BLaER1 (cell line): Measurements from ENCODE around the gene NMNAT3.

Source experiments
- H3K27ac ChIP-seq: shearing (Covaris generic); formaldehyde crosslinking; 2 replicates; pipeline ENCODE4 v1.8.1; 2022
- H3K27me3 ChIP-seq: shearing (Covaris generic); formaldehyde crosslinking; 2 replicates; pipeline ENCODE4 v1.8.1; 2022
- H3K36me3 ChIP-seq: shearing (Covaris generic); formaldehyde crosslinking; 2 replicates; pipeline ENCODE4 v1.8.1; 2022
- H3K4me1 ChIP-seq: shearing (Covaris generic); formaldehyde crosslinking; 2 replicates; pipeline ENCODE4 v1.8.1; 2022
- H3K4me2 ChIP-seq: shearing (Covaris generic); formaldehyde crosslinking; 2 replicates; pipeline ENCODE4 v1.8.1; 2022
- H3K4me3 ChIP-seq: shearing (Covaris generic); formaldehyde crosslinking; 2 replicates; pipeline ENCODE4 v1.8.1; 2022
- H3K9ac ChIP-seq: shearing (Covaris generic); formaldehyde crosslinking; 2 replicates; pipeline ENCODE4 v1.8.1; 2022
- H3K9me3 ChIP-seq: shearing (Covaris generic); formaldehyde crosslinking; 2 replicates; pipeline ENCODE4 v1.8.1; 2022
- H4K20me1 ChIP-seq: shearing (Covaris generic); formaldehyde crosslinking; 2 replicates; pipeline ENCODE4 v1.8.1; 2022
- Cebpa-rat ChIP-seq: shearing (Covaris generic); IDR thresholded peaks from 2 replicates; pipeline ENCODE4 v1.8.1; 2022

NMNAT3 gene

DNA sequence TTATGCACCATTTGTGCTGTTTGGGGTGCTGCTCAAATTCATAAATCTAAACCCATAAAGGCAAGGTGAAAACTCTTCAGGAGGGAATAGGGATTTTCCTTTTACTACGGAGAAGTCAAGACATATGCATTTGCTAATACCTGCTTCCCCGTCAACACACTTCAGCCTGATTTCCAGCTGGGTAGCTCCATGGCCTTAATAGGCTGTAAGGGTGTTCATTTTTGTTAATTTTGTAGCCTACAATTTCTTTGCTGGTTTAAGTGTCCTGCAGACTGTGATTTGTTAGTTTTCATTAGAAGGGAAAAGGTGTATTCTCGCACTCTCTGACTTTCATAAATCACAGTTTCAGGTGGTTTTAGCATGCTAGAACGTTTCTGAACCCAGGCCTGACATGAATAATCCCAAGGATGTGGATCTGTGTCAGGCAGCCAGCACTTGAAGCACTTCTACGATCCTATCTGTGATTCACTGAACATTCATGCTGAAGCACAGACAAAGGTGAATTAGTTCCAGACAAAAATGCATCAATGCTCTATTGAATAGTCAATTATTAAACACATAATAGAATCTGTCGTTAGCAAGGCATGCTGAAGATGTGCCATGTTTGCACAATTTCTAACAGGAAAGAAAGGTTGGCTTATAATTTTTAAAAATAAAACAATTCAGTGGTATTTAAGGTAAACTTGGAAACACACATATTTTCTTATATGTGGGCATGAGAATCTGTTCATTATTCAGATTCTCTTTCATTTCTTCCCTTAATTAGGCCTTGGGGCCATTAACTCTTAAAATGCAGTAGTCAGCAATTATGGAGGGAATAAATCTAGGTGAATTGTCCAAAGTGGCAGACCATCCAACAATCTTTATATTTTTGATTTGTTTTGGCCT, 17.9 kb upstream of the NMNAT3 start:
- Histone ChIP-seq H4K20me1 (no peaks in the 10 kb centered on the region), H3K4me1 (no peaks in the 10 kb centered on the region), H3K36me3 (no peaks in the 10 kb centered on the region), H3K9me3 (no peaks in the 10 kb centered on the region), H3K9ac (no peak overlapping the region), H3K4me2 (no peak overlapping the region), H3K4me3 (no peak overlapping the region), H3K27me3 (no peaks in the 10 kb centered on the region), H3K27ac (no peak overlapping the region)
- no peak for TF ChIP-seq Cebpa-rat

DNA sequence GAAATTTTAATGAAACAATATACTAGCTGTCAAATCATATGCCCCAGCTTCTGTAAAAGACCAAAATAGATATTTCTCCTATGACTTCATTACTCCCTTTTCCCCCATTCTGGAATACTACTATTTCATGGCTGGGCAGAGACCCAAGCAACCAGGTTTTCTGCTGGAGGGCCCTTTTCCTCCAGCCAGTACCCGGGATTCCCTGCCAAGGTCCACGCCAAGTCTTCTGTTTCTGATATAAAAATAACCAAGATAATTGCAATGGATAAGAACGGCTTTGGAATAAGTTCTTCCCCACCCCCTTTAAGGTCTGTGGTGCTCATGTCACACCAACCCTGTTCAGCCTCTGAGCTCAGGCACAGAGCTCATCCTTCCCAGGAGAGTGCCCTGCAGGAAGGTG, 17.2 kb upstream of the NMNAT3 start:
- H3K9me3 ChIP-seq: no peaks in the 10 kb centered on the region
- H3K4me3 ChIP-seq: no peak overlapping the region
- no peak overlapping the region for H3K4me2 ChIP-seq
- no peaks in the 10 kb centered on the region for H4K20me1 ChIP-seq
- no peaks in the 10 kb centered on the region for H3K27me3 ChIP-seq
- no peak overlapping the region for H3K9ac ChIP-seq
- TF ChIP-seq Cebpa-rat: no peak
- no peak overlapping the region for H3K27ac ChIP-seq
- H3K4me1 ChIP-seq: no peaks in the 10 kb centered on the region
- no peaks in the 10 kb centered on the region for H3K36me3 ChIP-seq

DNA sequence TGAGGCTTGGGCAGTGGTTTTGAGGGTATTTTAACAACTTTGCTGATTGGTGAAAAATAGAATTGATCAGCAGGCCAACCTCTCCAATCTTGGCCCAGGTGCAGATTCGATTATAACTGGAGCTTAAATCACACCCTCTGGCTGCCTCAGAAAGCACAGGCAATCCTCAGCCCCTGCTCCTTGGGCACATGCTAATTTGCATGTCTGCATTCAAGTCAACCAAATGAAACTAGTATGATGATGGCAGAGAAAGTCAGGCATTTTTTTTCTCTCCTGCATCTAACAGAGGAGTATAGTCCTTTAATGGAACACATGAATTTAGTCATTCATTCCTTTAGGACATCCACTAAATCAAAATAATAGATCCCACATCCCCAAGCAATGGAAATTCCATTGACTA, 16.8 kb upstream of the NMNAT3 start:
- no peaks in the 10 kb centered on the region for H3K9me3 ChIP-seq
- no peak overlapping the region for H3K27ac ChIP-seq
- TF ChIP-seq Cebpa-rat: no peak
- H3K4me3 ChIP-seq: no peak overlapping the region
- H4K20me1 ChIP-seq: no peaks in the 10 kb centered on the region
- no peaks in the 10 kb centered on the region for H3K4me1 ChIP-seq
- no peaks in the 10 kb centered on the region for H3K27me3 ChIP-seq
- no peaks in the 10 kb centered on the region for H3K36me3 ChIP-seq
- H3K4me2 ChIP-seq: no peak overlapping the region
- H3K9ac ChIP-seq: no peak overlapping the region

DNA sequence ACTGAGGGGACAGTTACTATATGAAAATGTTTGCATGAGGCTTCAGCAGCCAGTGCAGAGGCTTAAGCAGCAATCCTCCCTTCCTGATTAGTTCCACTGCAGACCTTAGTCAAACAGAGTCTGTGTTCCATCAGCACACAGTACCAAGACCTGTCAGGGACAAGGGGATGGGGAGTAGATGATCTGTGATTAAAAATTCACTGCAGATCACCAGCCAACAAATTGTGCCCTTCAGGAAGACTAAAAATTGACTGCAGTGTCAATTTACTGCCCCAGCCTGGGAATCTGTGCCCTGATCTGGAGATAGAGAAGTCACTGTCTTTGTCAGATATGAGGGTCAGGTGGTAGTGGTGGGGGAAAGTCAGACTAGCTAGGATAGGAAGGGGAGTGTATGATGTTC, 13.8 kb upstream of the NMNAT3 start:
- Histone ChIP-seq H3K4me1 (no peaks in the 10 kb centered on the region), H3K4me3 (no peak overlapping the region), H3K27me3 (no peaks in the 10 kb centered on the region), H3K9ac (no peak overlapping the region), H3K27ac (no peak overlapping the region), H3K9me3 (no peaks in the 10 kb centered on the region), H3K36me3 (no peaks in the 10 kb centered on the region), H3K4me2 (no peak overlapping the region), H4K20me1 (no peaks in the 10 kb centered on the region)
- TF ChIP-seq Cebpa-rat: no peak

DNA sequence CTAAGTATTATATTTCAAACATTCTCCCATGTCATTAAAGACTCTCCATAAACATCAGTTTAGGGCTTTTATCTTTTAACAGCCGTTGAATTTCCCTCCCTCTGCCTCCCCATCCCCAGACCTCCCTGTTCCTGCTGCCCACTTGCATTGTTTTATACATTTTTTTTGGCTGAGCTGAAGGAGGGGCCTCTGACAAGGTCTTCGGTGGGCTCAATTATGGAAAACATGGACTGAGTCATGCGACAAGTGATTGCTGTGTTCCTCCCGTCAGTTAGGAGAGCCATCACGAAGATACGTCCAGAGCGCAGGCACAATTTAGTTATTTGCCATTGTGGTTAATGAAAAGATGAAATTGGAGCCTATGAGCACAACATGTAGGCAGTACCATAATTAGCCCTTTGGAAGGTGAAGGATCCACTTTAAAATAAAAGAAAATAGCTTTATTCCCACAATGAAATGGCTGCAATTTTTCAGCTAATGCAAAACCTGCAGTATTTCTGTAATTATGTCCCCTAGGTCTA, 12.0 kb upstream of the NMNAT3 start:
- H3K9ac ChIP-seq: no peak overlapping the region
- no peak overlapping the region for H3K4me3 ChIP-seq
- no peak overlapping the region for H3K27ac ChIP-seq
- no peaks in the 10 kb centered on the region for H3K9me3 ChIP-seq
- no peak overlapping the region for H3K4me2 ChIP-seq
- H3K4me1 ChIP-seq: no peaks in the 10 kb centered on the region
- H3K27me3 ChIP-seq: no peaks in the 10 kb centered on the region
- no peaks in the 10 kb centered on the region for H4K20me1 ChIP-seq
- no peaks in the 10 kb centered on the region for H3K36me3 ChIP-seq
- TF ChIP-seq Cebpa-rat: no peak

DNA sequence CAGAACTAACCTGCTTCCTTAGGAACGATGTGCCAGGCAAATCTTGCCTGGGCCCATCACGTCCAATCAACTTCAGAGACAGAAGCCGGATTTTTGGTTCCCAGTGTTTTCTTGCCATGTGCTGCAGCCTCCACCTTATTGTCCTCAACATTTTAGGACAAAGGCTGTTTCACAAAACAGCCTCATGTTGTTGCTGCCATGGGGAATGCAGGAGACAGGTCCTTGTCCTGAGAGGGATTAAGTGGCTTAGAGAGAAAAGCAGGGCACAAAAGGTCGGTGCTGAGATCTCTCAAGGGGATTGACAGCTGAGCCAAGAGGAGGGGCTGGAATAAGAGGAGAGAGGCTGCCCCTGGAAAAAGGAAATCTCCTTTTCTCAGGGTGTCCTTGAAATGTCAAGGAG, 11.3 kb upstream of the NMNAT3 start:
- H3K36me3 ChIP-seq: no peaks in the 10 kb centered on the region
- no peaks in the 10 kb centered on the region for H4K20me1 ChIP-seq
- no peak for TF ChIP-seq Cebpa-rat
- H3K9me3 ChIP-seq: no peaks in the 10 kb centered on the region
- no peak overlapping the region for H3K4me2 ChIP-seq
- no peaks in the 10 kb centered on the region for H3K4me1 ChIP-seq
- no peak overlapping the region for H3K27ac ChIP-seq
- H3K27me3 ChIP-seq: no peaks in the 10 kb centered on the region
- H3K4me3 ChIP-seq: no peak overlapping the region
- no peak overlapping the region for H3K9ac ChIP-seq

DNA sequence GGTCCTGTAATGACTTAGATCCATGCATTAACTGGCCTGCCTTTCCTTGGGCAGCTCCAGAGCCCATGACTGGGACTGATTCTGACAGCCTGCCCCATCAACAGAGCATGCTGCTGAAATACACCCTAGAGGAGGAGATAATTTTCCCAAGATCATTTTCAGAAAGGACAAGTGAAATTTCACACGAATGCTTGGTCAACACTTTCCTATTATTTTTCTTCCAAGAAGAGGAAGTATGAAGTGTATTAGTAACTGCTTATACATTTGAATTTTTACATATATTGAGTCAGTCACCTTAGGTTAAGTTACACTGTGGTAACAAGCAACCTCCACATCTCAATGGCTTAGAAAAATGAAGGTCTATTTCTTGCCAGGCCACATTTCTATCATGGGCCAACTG, 9.7 kb upstream of the NMNAT3 start:
- Histone ChIP-seq H3K36me3 (no peaks in the 10 kb centered on the region), H3K9me3 (no peaks in the 10 kb centered on the region), H4K20me1 (no peaks in the 10 kb centered on the region), H3K4me2 (no peak overlapping the region), H3K4me3 (no peak overlapping the region), H3K4me1 (no peaks in the 10 kb centered on the region), H3K9ac (no peak overlapping the region), H3K27ac (no peak overlapping the region), H3K27me3 (no peaks in the 10 kb centered on the region)
- no peak for TF ChIP-seq Cebpa-rat

DNA sequence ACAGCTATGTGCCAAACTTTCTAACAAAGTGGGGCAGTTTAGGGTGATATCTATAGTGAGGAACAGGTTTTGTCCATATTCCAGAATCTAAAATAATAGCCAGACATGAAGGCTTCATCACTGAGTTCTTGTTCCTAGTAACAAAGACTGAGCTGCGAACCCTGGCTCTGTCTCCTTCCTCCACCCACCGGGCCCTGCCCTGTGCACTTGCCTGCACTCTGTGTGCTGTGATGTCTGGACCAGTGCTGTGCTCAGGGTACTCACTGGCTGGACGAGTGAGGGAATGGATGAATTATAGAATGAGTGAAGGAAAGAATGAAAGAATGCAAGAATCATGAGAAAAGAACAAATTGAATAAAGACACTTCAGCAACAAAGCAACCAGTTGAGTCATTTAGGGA, 8.9 kb upstream of the NMNAT3 start:
- H3K4me3 ChIP-seq: no peak overlapping the region
- no peaks in the 10 kb centered on the region for H3K27me3 ChIP-seq
- H4K20me1 ChIP-seq: no peaks in the 10 kb centered on the region
- H3K4me1 ChIP-seq: no peaks in the 10 kb centered on the region
- H3K4me2 ChIP-seq: no peak overlapping the region
- no peaks in the 10 kb centered on the region for H3K36me3 ChIP-seq
- no peaks in the 10 kb centered on the region for H3K9me3 ChIP-seq
- H3K9ac ChIP-seq: no peak overlapping the region
- TF ChIP-seq Cebpa-rat: no peak
- no peak overlapping the region for H3K27ac ChIP-seq

DNA sequence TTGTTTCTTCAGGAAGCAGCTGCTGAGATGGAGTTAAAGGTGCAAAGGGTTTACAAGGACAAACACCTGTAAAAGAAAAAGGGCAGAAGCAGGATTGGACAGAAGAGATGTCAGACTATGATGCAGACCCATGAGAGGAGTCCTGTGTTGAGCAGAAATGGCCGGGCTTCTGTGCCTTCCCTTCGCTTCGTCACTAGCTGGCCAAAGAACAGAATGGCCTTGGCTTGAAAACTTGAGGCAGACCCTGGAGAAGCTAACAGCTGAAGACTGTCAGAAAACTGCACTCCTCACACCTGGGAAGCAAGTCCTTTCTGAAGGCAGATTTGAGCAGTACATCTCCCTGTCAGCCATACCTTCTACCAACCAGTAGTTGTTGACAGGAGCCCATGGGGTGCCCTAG, 8.4 kb upstream of the NMNAT3 start:
- H3K4me1 ChIP-seq: no peaks in the 10 kb centered on the region

DNA sequence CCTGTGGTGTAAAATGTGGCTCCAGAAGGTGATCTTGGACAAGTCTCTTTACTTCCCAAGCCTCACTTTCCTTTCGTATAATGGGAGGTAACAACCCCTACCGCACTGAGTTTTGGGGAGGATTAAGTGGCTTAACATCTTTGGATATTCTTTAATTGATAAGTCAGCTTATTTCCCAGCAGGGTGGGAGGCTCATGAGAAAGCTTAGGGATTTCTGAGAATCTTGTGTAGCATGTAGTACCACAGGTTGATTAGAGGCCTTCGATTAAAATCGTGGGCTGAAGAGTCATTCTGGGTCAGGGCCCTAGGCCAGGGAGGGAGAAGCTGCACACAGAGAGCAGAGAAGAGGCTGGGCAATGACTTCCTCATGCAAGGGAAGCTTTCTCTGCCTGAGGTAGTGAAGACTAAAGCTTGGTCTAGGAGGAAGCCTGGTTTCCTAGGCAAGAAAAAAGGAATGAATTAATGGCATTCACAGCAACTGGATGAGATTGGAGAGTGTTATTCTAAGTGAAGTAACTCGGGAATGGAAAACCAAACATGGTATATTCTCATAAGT, 1.5 kb upstream of the NMNAT3 start:
- no peak for TF ChIP-seq Cebpa-rat
- H4K20me1 ChIP-seq: no peaks in the 10 kb centered on the region

More for the DNA sequence above, 8.4 kb upstream of the NMNAT3 start:
- Histone ChIP-seq H3K27ac (no peak overlapping the region), H3K4me2 (no peak overlapping the region), H3K27me3 (no peaks in the 10 kb centered on the region), H3K36me3 (no peaks in the 10 kb centered on the region), H3K4me3 (no peak overlapping the region), H4K20me1 (no peaks in the 10 kb centered on the region), H3K9ac (no peak overlapping the region), H3K9me3 (no peaks in the 10 kb centered on the region)
- no peak for TF ChIP-seq Cebpa-rat

More for the DNA sequence above, 1.5 kb upstream of the NMNAT3 start:
- Histone ChIP-seq H3K4me3 (no peak overlapping the region), H3K27ac (no peak overlapping the region), H3K4me1 (no peaks in the 10 kb centered on the region), H3K4me2 (no peak overlapping the region), H3K36me3 (no peaks in the 10 kb centered on the region), H3K9ac (no peak overlapping the region), H3K9me3 (peaks cover 6% of the 10 kb centered on the region), H3K27me3 (peaks cover 4% of the 10 kb centered on the region; the same call in 1 of the 2 replicates)
